GM19395 (cell line): ENCODE data around the gene ACTR2.
"Not testable (repeated sequence)": the region's sequence is repeated elsewhere in the genome, so short reads cannot be mapped to it uniquely, and the experiment has no call there.

ENCODE experiments used
- ATAC-seq: cut with Tn5 transposase; IDR thresholded peaks from one replicate; pipeline ENCODE4 v1.9.1; 2021; ENCODE audit warnings: mild to moderate bottlenecking, moderate library complexity; ENCODE audit not compliant: unreplicated experiment

ACTR2 gene

GRCh38 chr2:65309699-65310098, 82.1 kb downstream of the ACTR2 start:
- ATAC-seq: no peak

- ATAC-seq: no peak
Measured at GRCh38 chr2:65311049-65311448, 83.4 kb downstream of the ACTR2 start.

- ATAC-seq: no peak
Measured at GRCh38 chr2:65311596-65311995, 84.0 kb downstream of the ACTR2 start.

GRCh38 chr2:65313126-65313953, 85.7 kb downstream of the ACTR2 start:
- ATAC-seq: no peak

- ATAC-seq: no peak
Measured at GRCh38 chr2:65313954-65314256, 86.3 kb downstream of the ACTR2 start.

- ATAC-seq: no peak
Measured at GRCh38 chr2:65314801-65315441, 87.3 kb downstream of the ACTR2 start.

GRCh38 chr2:65316072-65316471, 88.4 kb downstream of the ACTR2 start:
- no peak for ATAC-seq

- not testable (repeated sequence) for ATAC-seq
Measured at GRCh38 chr2:65317351-65317750, 89.7 kb downstream of the ACTR2 start.

GRCh38 chr2:65317841-65318240, 90.2 kb downstream of the ACTR2 start:
- ATAC-seq: no peak

GRCh38 chr2:65319072-65319673, 91.5 kb downstream of the ACTR2 start:
- no peak for ATAC-seq

GRCh38 chr2:65319674-65320041, 92.0 kb downstream of the ACTR2 start:
- ATAC-seq: no peak

- ATAC-seq: peak; percentile 64
Measured at GRCh38 chr2:65320042-65320725, 92.6 kb downstream of the ACTR2 start.
